Cardiac muscle cell (in vitro differentiated cells and primary cell): ENCODE results near the gene UBAP1. TPM values are rescaled to one million over a fixed set of nuclear protein-coding genes. Genes with fewer than 3 reads are reported as not detected.
"Not testable (repeated sequence)": the region's sequence is repeated elsewhere in the genome, so short reads cannot be mapped to it uniquely, and the experiment has no call there.

Source experiments
- DNase-seq, 2 donors: peaks; one replicate each; pipeline versions ENCODE4 v3.0.0 to v3.0.0-alpha.2; 2010 to 2017; ENCODE audit warnings: low read depth in 1 of 2, low spot score in 1 of 2
- H3K27ac ChIP-seq: fragments of 200-600 bp; sonication (generic); 2 replicates; pipeline ENCODE4 v1.5.1; 2016
- H3K27me3 ChIP-seq: fragments of 200-600 bp; sonication (generic); 2 replicates; pipeline ENCODE4 v1.6.0; 2016; ENCODE audit warnings: control low read depth
- H3K36me3 ChIP-seq: fragments of 200-600 bp; sonication (generic); 2 replicates; pipeline ENCODE4 v1.5.1; 2016; ENCODE audit warnings: control low read depth
- H3K4me1 ChIP-seq: fragments of 200-600 bp; sonication (generic); 2 replicates; pipeline ENCODE4 v1.8.1; 2017; ENCODE audit warnings: low read depth, mild to moderate bottlenecking, mixed run types
- H3K4me3 ChIP-seq: fragments of 200-600 bp; sonication (generic); 2 replicates; pipeline ENCODE4 v1.5.1; 2016; ENCODE audit warnings: mild to moderate bottlenecking
- H3K9me3 ChIP-seq: fragments of 200-600 bp; sonication (generic); 2 replicates; pipeline ENCODE4 v1.5.1; 2017; ENCODE audit warnings: low read depth, mild to moderate bottlenecking, control low read depth
- polyA plus RNA-seq: library from polyadenylated mRNA; unstranded; fragments of >200 nt; fragmentation: Nextera tagmentation; extraction: Ambion mirVana; gene quantifications from 2 replicates; pipeline ENCODE4 v1.2.1, GENCODE V29; 2016
- total RNA-seq: library from RNA; depleted of rRNA; stranded (reverse); fragments of >200 nt; gene quantifications from 2 replicates; pipeline ENCODE4 v1.2.3, GENCODE V29; 2016
- TF ChIP-seq, protein P1 (sequence below): IDR thresholded peaks from 2 replicates; pipeline ENCODE4 v1.5.1; 2012; ENCODE audit warnings: low read depth, mild to moderate bottlenecking, low read length

The UBAP1 gene
- total and polyA plus RNA-seq, 2 experiments from 2014 or later, result 28.6 to 52.3 TPM

DNA sequence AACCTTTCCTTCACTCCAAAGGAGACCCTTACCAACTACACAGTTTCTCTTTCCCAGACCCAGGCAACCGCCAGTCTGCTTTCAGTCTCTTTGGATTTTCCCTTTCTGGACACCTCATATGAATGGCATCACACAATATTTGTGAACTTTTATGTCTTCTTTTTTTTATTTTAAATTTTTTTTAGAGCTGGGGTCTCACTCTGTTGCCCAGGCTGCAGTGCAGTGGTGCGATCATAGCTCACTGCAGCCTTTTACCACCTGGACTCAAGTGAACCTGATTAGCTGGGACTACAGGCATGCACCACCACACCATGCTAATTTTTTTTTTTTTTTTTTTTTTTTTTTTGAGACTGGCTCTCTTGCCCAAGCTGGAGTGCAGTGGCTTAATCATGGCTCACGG is 37.5 kb downstream of the UBAP1 start:
- Histone ChIP-seq H3K36me3 (no peaks in the 10 kb centered on the region), H3K4me1 (no peaks in the 10 kb centered on the region), H3K27ac (no peak overlapping the region), H3K27me3 (no peaks in the 10 kb centered on the region), H3K9me3 (no peaks in the 10 kb centered on the region), H3K4me3 (no peak overlapping the region)
- no peak for DNase-seq
- TF ChIP-seq, protein P1, sequence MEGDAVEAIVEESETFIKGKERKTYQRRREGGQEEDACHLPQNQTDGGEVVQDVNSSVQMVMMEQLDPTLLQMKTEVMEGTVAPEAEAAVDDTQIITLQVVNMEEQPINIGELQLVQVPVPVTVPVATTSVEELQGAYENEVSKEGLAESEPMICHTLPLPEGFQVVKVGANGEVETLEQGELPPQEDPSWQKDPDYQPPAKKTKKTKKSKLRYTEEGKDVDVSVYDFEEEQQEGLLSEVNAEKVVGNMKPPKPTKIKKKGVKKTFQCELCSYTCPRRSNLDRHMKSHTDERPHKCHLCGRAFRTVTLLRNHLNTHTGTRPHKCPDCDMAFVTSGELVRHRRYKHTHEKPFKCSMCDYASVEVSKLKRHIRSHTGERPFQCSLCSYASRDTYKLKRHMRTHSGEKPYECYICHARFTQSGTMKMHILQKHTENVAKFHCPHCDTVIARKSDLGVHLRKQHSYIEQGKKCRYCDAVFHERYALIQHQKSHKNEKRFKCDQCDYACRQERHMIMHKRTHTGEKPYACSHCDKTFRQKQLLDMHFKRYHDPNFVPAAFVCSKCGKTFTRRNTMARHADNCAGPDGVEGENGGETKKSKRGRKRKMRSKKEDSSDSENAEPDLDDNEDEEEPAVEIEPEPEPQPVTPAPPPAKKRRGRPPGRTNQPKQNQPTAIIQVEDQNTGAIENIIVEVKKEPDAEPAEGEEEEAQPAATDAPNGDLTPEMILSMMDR, result no peak

DNA sequence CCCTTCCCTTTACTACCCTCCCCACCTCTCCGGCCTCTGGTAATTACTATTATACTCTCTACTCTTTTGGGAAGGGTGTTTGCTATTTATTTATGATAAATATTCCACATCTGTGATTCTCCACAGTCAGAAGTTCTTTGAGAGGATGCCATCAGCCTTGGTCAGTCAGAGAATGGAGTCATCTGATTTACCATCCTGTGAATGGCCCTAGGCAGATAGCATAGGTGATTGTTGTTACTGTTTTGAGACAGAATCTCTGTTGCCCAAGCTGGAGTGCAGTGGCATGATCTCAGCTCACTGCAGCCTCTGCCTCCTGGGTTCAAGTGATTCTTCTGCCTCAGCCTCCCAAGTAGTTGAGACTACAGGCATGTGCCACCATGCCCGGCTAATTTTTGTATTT is 38.2 kb downstream of the UBAP1 start:
- not testable (repeated sequence) for H3K4me1 ChIP-seq, DNase-seq, H3K4me3 ChIP-seq, H3K36me3 ChIP-seq, H3K27me3 ChIP-seq, H3K9me3 ChIP-seq, H3K27ac ChIP-seq

DNA sequence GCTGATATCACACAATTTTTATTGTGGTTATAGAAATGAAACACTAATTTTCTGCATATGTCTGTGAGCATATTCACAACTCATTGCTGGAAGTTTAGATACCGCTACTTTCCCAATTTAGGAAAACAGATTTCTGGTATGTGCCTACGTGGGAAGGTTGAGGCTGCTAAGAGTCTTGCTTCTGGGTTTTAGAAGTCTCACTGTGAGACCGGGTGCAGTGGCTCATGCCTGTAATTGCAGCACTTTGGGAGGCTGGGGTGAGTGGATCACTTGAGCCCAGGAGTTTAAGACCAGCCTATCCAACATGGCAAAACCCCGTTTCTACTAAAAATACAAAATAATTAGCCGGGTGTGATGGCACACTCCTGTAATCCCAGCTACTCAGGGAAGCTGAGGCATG is 39.6 kb downstream of the UBAP1 start:
- Histone ChIP-seq H3K36me3 (no peaks in the 10 kb centered on the region), H3K9me3 (no peaks in the 10 kb centered on the region), H3K4me3 (no peak overlapping the region), H3K27me3 (no peaks in the 10 kb centered on the region), H3K4me1 (peaks cover 4% of the 10 kb centered on the region), H3K27ac (peak overlapping the region; percentile 60)
- DNase-seq, result no peak
- TF ChIP-seq, protein P1, result no peak

DNA sequence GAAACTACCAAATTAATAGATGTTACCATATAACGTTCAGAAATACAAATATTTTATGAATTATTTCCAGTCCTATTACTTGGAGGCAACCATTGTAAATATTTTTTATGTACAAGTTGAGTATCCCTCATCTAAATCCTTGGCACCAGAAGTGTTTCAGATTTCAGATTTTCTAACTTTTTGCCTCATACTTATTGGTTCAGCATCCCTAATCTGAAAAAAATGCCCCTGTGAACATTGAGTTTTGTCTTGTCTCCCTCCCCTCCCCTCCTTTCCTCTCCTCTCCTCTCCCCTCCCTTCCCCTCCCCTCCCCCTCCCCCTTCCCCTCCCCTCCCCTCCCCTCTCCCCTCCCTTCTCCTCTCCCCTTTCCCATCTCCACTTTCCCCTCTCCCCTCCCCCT is 40.6 kb downstream of the UBAP1 start:
- peaks cover 7% of the 10 kb centered on the region for H3K4me1 ChIP-seq
- H3K27ac ChIP-seq, result no peak overlapping the region
- no peaks in the 10 kb centered on the region for H3K36me3 ChIP-seq
- DNase-seq, result no peak
- TF ChIP-seq, protein P1, result no peak
- no peak overlapping the region for H3K4me3 ChIP-seq
- no peaks in the 10 kb centered on the region for H3K9me3 ChIP-seq
- H3K27me3 ChIP-seq, result no peaks in the 10 kb centered on the region

DNA sequence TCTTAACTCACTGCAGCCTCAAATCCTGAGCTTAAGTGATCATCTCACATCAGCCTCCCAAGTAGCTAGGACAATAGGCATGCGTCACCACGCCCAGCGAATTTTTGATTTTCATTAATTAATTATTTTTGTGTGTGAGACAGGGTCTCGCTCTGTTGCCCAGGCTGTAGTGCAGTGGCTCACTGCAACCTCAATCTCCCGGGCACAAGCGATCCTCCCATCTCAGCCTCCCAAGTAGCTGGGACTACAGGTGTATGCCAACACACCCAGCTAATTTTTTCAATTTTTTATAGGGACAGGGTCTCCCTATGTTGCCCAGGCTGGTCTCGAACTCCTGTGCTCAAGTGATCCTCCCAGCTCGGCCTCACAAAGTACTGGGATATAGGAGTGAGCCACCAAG is 41.4 kb downstream of the UBAP1 start:
- no peak for DNase-seq
- TF ChIP-seq, protein P1, result no peak
- Histone ChIP-seq H3K4me3 (no peak overlapping the region), H3K36me3 (no peaks in the 10 kb centered on the region), H3K27me3 (no peaks in the 10 kb centered on the region), H3K9me3 (no peaks in the 10 kb centered on the region), H3K4me1 (peaks cover 11% of the 10 kb centered on the region), H3K27ac (no peak overlapping the region)

DNA sequence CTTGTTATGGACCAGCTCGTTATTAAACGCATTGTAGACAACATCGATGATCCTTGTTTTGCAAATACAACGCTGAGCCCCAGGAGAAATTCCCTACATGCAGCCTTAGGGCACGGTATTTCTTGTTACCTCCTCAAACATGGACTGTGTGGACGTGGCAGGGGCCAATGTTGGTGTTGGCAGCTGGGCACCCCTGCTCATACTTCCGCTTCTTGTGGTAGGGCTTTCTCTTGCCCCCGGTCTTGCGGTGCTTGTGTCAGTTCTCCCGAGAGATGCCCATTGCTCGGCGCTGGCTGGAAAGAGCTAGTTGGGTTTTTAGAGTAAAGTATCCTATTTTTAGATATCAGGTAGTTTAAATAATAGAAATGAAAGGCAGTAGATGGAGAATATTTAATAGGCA is 45.5 kb downstream of the UBAP1 start:
- peaks cover 11% of the 10 kb centered on the region for H3K4me1 ChIP-seq
- H3K27me3 ChIP-seq, result no peaks in the 10 kb centered on the region
- H3K4me3 ChIP-seq, result no peak overlapping the region
- H3K27ac ChIP-seq, result peak overlapping the region; percentile 9
- DNase-seq, result no peak
- H3K36me3 ChIP-seq, result no peaks in the 10 kb centered on the region
- TF ChIP-seq, protein P1, result no peak
- H3K9me3 ChIP-seq, result no peaks in the 10 kb centered on the region

DNA sequence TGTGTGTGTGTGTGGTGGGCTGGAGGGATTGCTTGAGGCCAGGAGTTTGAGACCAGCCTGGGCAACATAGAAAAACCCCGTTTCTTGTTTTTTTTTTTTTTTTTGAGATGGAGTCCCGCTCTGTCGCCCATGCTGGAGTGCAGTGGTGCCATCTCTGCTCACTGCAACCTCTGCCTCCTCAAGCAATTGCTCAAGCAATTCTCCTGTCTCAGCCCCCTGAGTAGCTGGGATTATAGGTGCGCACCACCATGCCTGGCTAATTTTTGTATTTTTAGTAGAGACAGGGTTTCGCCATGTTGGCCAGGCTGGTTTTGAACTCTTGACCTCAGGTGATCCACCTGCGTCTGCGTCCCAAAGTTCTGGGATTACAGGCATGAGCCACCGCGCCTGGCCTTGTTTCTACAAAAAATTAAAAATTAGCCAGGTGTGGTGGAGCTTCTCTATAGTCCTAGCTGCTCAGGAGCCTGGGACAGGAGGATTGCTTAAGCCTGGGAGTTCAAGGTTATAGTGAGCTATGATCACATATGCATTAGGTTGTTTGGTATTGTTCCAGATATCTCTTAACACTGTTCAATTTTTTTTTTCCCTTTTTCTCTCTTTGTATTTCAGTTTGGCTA is 47.4 kb downstream of the UBAP1 start:
- not testable (repeated sequence) for H3K9me3 ChIP-seq, H3K27ac ChIP-seq, H3K4me3 ChIP-seq, DNase-seq, H3K27me3 ChIP-seq, H3K36me3 ChIP-seq
- peaks cover 11% of the 10 kb centered on the region for H3K4me1 ChIP-seq
